Femur (tissue), 1 donor: ENCODE results near the gene PRSS38.
A peak's percentile ranks its signal among the peaks of the same experiment; 100 is the strongest.

ENCODE experiments used
- DNase-seq: peaks from one replicate; pipeline ENCODE4 v3.0.0-alpha.2; 2017

PRSS38 gene

DNA sequence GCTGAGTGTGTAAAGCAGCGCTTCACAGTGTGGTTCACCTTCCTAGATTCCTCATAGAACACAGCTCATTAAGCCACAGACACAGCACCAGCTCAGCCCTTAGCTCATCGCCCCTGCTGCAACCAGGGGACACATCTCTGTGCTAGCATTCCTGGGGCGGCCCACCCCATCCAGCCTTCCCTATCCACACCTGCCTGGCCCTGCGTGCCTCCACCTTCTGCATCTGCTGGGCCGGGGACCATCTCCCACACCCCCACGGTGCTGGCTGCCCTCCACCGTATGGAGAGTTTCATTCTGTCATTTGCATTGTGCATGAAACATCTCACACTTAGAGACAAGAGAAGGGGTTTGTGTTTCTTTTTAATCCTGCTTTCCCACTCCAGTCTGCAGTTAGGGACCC, 35.8 kb upstream of the PRSS38 start:
- no peak for DNase-seq

DNA sequence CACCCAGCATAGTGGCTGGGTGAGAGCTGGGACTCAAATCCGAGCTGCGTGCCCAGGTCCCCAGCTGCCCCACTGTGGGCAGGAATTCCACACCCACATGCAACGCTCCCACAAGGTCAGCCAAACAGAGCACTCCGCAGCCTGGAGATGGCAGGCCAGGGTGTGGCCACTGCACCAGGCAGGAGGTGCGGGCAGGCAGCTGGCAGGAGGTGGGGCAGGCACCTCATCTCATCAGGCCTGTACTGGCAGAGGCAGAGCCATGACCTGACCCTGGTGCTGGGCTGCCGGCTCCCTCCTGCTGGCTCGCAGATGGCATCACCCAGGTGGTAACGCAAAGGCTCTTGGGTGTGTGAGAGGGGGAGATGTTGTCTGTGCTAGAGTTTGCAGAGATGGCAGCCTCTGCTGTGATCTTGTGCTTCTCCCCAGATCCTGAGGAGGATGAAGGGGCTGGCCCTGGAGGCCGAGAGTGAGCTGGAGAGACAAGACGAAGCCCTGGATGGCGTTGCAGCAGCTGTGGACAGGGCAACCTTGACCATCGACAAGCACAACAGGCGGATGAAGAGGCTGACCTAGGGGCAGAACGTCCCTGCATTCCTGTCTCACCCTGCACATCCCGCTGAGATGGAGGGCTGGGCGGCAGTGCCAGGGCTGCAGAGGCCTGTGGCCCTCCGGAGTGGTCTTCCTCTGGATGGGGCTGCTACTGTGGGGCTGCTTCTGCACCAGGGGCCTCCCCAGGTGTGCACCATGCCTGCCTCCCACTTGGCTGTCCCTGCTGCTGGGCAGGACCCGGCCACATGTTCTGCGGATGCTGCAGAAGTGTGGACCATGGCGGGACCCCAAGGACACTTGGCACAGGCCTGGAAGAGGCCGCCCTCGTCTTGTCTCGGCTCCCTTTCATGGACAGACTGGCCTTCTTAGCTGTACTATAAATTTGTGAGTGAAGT, 35.1 kb upstream of the PRSS38 start:
- no peak for DNase-seq

DNA sequence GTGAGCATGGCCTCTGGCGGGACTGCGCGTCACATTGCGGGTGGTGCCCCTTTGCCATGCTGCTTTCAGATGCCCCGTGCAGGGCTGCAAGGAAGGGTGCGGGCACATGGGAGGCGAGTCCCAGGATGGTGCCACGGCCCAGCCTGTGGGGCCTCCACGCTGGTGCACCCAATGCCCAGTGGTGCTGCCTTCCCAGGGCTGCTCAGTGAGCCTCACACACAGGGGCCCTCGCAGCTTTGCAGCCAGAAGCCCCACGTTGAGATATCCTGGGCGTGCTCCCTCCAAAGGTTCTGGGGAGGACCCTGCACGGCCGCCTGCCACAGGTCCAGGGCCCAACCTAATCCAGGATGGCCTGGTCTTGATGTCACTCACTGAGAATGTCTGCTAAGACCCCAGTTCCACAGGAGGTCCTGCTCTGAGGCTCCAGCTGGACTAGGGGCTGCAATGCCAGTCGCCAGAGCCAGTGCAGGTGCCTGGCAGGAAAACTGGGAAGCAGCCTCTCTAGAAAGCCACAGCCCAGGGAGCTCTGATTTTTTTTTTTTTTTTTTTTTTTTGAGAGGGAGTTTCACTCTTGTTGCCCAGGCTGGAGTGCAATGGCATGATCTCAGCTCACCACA, 34.1 kb upstream of the PRSS38 start:
- DNase-seq = no peak

DNA sequence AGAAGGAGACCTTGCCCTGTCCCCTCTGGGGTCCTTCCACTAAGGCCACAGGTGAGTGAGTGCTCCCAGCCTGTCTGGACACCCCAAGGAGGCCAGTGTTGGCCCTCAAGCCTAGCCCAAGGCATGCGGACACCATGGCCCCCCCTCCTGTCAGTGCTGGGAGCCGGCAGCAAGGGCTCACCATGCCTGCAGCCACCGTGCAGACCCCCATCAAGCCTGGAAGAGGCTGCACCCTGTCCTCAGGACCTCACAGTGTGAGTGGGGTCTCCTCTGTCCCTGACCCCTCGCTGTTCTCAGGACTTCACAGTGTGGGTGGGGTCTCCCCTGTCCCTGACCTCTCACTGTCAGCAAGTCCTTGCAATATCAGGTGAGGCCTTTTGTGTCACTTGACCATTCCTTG, 33.2 kb upstream of the PRSS38 start:
- DNase-seq = no peak

DNA sequence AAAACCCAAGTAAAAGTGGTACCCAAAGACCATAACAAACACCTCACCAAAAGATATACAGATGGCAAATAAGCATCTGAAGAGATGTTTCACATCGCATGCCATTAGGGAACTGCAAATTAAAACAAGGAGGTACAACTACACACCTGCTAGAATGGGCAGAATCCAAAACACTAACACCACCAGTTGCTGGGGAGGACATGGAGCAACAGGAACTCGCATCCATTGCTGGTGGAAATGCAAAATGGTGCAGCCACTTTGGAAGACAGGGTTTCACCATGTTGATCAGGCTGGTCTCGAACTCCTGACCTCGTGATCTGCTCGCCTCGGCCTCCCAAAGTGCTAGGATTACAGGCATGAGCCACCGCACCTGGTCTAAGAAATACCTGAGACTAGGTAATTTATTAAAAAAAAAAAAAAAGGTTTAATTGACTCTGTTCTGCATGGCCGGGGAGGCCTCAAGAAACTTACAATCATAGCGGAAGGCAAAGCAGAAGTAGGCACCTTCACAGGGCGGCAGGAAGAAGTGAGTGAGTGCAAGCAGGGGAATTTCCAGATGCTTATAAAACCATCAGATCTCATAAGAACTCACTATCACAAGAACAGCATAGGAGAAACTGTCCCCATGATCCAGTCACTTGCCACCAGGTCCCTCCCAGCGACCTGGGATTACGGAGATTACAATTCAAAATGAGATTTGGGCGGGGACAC, 30.2 kb upstream of the PRSS38 start:
- no peak for DNase-seq

DNA sequence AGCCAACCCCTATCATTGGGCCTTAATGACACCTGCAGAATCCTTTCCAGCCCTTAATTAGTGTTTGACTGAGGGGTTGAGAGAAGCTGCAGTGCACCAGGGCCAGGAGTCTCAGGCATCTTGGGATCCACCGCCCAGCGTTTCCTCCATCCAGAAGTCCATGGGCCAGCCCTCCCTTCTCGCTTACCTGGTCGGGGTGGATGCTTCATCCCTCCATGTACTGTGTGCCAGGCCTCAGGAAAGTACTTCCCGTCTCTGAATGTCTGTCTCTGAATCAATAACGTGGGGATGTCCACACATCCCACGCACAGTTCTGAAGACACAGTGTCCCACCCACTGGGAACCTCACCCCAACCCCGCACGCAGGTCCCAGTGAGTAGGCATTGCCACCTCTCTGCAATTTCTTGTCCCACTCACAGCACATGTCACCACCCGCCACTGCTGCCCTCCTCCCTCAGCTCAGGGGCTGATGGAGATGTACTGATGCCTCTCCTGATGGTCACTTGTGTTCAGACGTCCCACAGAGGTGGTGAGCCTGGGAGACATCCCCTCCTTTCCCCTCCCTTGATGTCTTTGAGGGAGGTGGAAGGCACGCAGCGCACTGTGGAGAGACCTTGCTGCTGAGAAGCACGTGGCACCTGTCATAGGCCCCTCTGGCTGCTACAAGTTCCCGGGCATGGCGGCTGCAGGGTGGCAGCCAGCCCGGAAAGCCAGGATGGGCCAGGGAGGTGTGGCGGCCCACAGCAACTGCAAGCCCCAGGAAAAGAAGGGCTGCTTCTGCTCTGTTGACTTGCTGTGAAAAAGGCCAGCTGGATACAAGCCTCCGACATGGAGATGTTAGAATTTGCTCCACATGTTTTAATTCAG, 29.4 kb upstream of the PRSS38 start:
- DNase-seq = peak; percentile 64

DNA sequence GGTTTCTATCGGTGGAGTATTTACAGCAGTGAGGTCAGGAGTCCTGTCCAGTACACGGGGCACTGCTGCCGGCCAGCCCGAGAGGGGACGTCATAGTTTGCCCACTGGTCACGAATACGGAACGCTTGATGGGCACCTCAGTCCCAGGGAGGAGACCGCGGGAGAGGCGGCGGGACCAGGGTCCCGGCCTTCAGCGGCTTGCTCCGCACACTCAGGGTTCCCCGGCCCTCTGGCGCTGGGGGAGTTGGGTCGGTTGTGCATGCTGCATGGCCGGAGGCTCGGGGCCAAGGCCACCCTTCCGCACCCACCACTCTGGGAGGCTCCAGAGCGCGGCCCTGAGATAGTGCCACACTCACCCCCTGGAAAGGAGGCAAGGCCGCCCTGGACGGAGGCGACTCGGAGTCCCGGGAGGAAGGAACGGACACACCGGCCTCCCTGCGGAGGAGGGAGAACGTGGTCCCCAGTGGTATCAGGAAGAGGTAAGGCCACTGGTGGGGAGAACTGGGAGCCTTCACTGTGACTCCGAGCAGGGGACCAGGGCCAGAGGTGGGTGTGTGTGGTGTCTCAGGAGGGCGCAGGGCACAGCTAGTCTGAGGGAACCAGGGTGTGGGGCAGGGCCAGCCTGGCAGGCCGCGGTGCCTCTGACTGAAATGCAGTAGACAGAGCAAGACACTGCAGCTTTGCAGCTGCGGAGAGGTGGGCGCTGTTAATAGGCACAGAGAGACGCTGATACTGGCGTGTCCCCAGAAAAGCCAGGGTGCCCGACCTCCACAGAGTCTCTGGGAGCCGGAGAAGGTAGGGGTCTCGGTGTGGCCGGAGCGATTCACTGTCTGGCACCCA, 28.6 kb upstream of the PRSS38 start:
- DNase-seq = no peak

DNA sequence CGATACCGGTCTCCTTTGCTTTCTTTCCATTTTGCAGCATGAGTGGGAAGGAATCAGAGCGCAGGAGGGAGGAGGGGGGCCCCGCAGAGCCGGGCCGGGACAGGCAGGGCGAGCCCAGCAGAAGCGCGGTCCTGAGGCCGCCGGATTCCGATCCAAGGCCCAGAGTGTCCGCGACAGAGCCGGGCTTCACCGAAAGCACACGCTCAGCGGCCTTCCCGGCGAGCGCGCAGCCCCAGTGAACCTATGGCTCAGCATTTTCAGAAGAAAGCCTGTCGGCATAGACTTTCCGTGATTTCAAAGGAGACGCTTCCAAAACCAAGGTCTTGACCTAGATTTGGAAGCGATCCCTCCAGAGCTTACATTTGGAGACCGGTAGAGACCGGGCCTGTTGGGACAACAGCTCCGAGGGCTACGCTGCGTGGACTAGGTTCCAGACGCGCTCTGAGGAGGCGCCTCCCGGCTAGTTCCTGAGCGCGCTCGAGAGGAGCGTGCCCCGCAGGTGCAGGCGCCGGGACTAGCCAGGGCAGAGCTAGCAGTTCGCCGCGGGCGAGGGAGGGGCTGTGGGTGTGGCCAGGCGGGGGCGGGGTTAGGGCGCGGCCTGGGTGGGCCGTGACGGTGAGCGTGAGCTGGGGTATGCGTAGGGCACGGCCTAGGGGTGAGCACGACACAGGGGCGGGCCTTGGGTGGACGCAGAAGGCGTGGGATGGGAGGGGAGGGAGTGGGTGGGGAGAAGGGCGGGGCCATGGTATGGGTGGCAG, 27.8 kb upstream of the PRSS38 start:
- DNase-seq = peak; percentile 92

DNA sequence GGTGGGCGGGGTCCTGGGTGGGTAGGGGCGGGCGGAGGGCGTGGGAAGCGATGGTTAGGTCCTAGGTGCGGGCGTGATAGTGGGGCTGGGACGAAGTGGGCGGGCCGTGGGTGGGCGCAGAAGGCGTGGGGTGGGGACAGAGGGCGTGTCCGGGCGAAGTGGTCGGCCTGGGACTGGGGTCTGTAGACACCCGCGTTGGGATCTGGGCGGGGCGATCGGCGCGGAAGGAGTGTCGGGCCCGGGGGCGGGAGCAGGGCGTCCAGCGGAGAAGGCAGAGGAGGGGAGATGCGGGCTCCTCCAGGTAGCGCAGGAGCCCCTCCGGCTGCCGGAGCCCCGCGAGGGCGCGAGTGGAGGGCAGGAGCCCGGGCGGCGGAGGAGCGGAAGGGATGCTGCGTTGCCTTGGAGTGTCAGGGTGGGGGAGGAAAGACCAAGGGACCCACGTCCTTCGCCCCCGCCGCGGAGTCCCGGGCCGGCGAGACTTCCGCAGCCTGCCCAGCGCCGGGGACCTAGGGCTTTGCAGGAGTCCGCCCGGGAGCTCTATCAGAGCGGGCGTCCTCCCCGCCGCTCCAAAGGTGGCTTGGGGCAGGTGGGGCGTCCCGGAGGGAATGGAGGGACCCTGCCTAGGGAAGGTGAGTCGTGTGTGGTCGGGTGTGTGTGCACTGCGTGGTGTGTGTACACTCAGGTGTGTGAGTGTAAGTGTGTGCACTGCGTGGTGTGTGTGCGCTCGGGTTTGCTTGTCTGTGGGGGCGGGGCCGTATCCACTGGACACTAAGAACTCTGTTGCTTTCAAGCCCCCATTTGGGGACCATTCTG, 27.0 kb upstream of the PRSS38 start:
- DNase-seq = no peak

DNA sequence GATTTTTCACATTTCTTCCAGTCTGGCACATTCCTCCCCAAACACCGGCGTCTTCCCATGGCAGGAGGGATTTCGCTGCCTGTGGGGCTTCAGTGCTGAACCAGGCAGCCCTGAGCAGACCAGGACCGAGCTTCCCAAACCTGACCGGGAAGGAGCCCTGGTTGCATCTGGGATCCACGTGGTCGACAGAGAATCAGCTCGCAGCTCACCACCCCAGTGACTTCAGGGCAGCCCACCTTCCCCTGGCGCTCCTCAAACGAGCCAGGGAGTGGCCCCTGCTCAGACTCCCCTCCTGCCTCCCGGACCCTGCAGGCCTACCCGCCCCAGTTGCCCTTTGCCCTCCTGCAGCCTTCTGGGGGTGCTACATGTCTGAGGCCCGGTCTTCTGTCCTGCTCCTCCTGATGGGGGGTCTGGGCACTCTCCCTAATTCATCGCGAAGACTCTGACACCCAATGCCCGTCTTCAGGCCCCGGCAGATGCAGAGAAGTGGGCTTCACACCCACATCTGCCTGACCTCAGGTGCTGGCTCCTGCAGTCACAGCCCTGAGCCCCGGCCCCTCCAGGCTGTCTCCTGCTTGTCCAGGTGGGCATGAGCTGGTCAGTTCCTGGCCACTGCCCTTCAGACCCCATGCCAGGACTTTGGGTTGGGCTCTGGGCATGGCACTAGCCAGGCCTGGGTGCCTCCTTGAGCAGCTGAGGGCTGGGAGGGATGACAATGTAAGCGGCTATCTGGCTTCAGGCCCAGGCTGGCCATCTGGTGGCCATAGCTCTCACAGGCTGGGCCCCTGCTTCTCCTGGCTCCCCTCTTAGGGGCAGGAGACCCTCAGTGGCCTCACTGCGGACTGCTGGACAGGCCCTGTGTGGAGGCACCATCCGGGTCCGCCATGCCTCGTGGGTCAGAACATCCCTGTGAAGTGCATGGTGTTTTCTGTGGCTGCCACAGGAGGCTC, 26.1 kb upstream of the PRSS38 start:
- no peak for DNase-seq

DNA sequence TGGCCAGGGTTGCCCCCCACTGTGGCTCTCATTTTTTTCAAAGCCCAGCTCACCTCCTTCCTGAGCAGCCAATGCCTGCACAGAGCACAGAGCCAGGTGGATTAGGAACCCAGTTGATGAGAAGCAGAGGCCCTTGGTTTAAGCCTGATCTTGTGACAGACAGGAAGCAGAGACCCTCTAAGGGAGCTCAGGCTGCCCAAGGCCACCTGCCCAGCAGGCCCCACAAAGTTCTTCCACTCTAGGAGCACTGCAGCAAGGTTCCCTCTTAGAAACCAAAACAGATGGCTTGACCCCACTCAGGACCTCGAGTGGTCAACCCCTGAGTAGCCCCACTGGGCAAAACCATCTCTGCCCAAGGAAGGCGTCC, 25.5 kb upstream of the PRSS38 start:
- DNase-seq = no peak

DNA sequence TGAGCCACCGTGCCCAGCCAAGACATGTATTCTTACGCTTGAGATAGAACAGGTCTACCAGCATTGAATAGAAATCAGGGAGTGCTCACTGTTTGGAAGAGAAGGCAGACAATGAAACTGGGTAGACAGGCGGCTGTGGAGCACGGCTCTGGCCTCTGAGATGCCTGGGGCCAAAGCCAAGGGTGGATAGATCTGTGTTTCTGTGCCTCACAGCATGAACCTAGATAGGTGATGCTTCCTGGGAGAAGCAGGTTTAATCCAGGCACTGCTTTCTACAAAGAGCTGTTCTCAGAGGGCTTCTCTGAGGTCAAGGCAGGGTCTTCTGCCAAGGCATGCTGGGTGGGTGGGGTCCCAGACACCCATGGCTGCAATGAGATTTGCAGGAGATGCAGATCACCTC, 24.6 kb upstream of the PRSS38 start:
- no peak for DNase-seq

DNA sequence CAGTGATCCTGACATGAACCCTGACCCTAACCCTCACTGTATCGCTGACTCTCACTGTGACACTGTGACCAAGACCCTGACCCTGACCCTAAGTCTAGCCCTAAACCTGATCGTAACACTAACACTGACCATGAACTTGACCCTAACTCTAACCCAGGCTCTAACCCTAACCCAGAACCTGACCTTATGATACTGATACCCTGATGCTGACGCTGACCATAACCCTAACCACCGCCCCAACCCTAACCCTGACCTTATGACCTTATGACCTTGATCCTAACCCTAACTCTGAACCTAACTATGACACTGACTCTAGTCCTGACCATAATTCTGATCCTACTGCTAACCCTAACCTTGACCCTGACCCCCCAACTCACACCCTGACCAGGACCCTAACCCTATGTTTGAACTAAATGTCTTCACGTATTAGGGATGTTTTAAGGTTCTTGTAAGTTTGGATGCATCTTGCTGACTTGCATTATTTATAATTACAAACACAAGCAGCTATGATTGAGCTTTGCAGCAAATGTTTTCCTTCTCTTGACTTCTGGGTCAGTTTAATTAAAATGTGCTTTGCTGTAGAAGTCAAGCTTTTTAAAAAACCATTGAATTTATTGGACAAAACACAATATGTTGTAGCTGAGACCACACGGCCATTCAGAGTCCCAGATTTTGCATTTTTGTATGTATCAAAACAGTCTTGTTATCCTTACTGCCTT, 23.9 kb upstream of the PRSS38 start:
- no peak for DNase-seq

DNA sequence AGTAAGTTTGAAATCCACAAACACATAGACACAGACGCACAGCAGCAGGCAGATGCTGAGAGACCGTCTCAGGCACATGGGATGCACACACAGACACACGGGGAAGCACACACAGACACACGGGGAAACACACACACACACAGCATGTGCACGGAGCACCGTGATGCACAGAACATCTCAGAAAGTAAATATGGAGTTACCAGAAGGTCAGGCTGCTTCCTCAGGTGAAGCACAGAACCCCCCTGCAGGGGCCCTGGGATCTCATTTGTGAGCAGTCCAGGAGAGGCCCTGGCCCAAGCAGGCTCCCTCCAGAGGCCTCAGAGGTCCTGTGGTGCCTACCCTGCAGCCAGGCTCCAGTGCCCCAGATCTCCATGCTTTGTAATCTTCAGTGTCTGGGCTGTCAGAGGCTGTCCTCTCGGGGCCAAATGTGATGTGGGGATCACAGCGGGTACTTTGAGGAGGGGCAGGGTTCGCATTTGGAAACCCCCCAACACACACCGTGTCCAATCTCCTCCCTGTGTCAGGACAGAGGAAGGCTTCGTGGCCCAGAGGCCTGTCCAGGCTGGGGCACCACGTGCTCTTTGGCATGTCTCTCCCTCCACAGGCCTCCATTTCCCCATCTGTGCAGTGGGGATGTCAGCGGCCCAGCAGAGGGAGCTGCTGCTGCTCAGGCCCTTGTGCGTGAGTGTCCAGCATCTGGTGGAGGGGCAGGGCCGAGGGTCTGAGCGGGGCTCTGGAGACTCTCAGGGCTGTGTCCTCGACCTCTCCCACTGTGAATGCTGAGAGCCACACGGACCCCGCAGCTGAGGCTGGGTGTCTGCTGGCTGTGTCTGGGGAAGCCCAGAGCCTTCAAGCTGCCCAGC, 23.0 kb upstream of the PRSS38 start:
- DNase-seq = no peak

DNA sequence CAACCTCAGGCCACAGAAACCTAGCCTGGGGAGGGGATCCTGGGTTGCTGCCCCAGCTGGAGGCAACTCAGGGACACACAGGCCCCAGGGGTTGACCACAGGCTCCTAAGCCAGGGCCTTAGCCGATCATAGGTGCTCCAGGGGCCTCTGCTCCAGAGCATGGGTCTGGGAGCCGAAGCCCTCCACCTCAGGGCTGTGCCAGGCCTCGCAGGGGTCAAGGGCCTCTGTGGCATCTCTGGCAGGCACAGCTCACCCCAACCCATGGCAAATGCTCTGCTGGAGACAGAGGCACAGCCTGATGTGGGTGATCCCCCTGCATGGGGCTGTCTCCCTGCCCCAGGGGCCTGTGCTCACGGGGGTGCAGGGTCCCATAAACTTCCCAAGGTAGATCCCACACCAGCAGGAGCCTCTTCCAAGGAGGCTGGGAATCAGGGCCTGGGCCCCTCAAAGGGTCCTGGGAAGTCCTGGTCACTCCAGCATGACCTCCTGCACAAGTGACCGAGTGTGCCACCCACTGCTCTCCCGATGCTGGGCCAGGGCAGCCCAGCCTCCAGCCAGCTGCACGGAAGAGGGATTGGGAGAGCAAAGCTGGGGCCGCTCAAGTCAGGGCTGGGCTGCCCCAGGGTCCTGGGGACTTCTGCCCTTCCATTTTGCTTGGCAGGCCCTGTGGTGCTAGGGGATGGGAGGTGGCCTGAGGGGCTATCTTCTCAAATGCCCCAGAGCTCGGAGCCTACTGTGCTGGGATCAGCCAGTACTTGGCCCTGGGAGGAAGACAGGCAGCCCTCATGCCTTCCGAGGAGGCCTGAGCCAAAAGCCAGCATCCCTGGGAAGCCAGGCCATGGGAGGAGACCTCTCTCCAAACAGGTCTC, 22.2 kb upstream of the PRSS38 start:
- DNase-seq = no peak
